ENCODE results near the gene TET1. TPM values are rescaled to one million over a fixed set of nuclear protein-coding genes. Genes with fewer than 3 reads are reported as not detected.
"Not testable (repeated sequence)": the region's sequence is repeated elsewhere in the genome, so short reads cannot be mapped to it uniquely, and the experiment has no call there.

TET1 gene
- total RNA-seq, 2 experiments from 2014 or later: 3.3 to 3.4 TPM

GRCh38 chr10:68700197-68700596 is 140.1 kb downstream of the TET1 start:
- ChIA-PET CTCF (ENCODE audit: unreplicated experiment) (no interaction called here), POLR2A (interaction anchor here (0.6 kb wide), 1 partner anchor 150 kb away, joined by 3 read pairs; no protein-coding TSS in a partner anchor)
- Histone ChIP-seq H3K9me3 (ENCODE audit: low read length) (no peaks in the 10 kb centered on the region), H3K4me1 (ENCODE audit: insufficient read depth, low read length, poor library complexity, severe bottlenecking) (no peaks in the 10 kb centered on the region), H3K4me3 (ENCODE audit: low read depth, low read length, poor library complexity, severe bottlenecking) (no peak overlapping the region), H3K9me2 (ENCODE audit: insufficient read depth, low read length) (no peaks in the 10 kb centered on the region), H3K27ac (ENCODE audit: low read depth, low read length, poor library complexity, severe bottlenecking) (no peak overlapping the region), H3K79me2 (ENCODE audit: insufficient read depth, low read depth, low read length) (no peaks in the 10 kb centered on the region), H4K20me1 (ENCODE audit: insufficient read depth, low read length) (no peaks in the 10 kb centered on the region; the same call in 1 of the 2 replicates), H2AFZ (ENCODE audit: low read length) (no peak overlapping the region), H3K36me3 (ENCODE audit: insufficient read depth, low read length) (no peaks in the 10 kb centered on the region), H3K4me2 (ENCODE audit: low read length) (no peak overlapping the region)
- no peak for TF ChIP-seq CTCF (conservative IDR thresholded peaks at IDR 0.05; ENCODE audit: low read length)
- TF ChIP-seq EZH2phosphoT487 (IDR thresholded peaks at IDR 0.05; ENCODE audit: borderline replicate concordance, low read depth, low read length): no peak
- intact Hi-C loops (cut with micrococcal nuclease; ENCODE audit: unreplicated experiment): loop anchor here (10.0 kb wide), 1 partner anchor 185 kb away; no protein-coding TSS in a partner anchor
- no TSS peak for BruUV-seq (replicated peaks)
- DNase-seq (ENCODE audit: low spot score): no peak

DNA sequence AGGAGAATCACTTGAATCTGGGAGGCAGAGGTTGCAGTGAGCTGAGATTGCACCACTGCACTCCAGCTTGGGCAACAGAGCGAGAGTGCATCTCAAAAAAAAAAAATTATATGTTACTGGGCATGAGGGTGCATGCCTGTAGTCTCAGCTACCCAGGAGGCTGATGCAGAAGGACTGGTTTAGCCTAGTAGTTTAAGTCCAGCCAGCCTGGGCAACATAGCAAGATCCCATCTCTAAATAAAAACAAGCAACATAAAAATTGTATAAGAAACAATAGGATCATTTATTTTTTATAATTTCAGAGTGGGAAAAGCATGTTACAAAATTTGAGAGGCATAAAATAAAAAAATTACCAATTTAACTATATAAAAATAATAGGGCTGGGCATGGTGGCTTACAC is 145.4 kb downstream of the TET1 start:
- no peaks in the 10 kb centered on the region for H3K4me1 ChIP-seq (ENCODE audit: insufficient read depth, low read length, poor library complexity, severe bottlenecking)
- H3K4me2 ChIP-seq (ENCODE audit: low read length): no peak overlapping the region
- no peak overlapping the region for H2AFZ ChIP-seq (ENCODE audit: low read length)
- H3K27ac ChIP-seq (ENCODE audit: low read depth, low read length, poor library complexity, severe bottlenecking): no peak overlapping the region
- POLR2A ChIA-PET: no interaction called here
- TF ChIP-seq CTCF (conservative IDR thresholded peaks at IDR 0.05; ENCODE audit: low read length) (no peak), EZH2phosphoT487 (IDR thresholded peaks at IDR 0.05; ENCODE audit: borderline replicate concordance, low read depth, low read length) (no peak)
- H3K9me3 ChIP-seq (ENCODE audit: low read length): no peaks in the 10 kb centered on the region
- no peaks in the 10 kb centered on the region for H3K9me2 ChIP-seq (ENCODE audit: insufficient read depth, low read length)
- intact Hi-C loops (cut with micrococcal nuclease; ENCODE audit: unreplicated experiment): loop anchor here (10.0 kb wide), 1 partner anchor 179 kb away; no protein-coding TSS in a partner anchor
- BruUV-seq (replicated peaks): no TSS peak
- H4K20me1 ChIP-seq (ENCODE audit: insufficient read depth, low read length): no peaks in the 10 kb centered on the region
- DNase-seq (ENCODE audit: low spot score): no peak
- no peaks in the 10 kb centered on the region for H3K36me3 ChIP-seq (ENCODE audit: insufficient read depth, low read length)
- H3K4me3 ChIP-seq (ENCODE audit: low read depth, low read length, poor library complexity, severe bottlenecking): no peak overlapping the region
- no peaks in the 10 kb centered on the region for H3K79me2 ChIP-seq (ENCODE audit: insufficient read depth, low read depth, low read length)
- CTCF ChIA-PET (ENCODE audit: unreplicated experiment): no interaction called here

DNA sequence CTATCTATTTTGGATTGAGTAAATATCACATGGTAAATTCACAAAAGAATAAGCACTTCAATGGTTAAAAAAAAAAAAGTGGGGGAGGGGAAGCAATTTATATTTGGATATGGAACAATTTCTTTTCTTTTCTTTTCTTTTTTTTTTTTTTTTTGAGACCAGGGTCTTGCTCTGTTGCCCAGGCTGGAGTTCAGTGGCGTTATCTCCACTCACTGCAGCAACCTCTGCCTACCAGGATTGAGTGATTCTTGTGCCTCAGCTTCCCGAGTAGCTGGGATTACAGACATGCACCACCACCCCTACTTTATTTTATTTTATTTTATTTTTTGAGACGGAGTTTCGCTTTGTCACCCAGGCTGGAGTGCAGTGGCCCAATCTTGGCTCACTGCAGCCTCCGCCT is 148.8 kb downstream of the TET1 start:
- BruUV-seq (replicated peaks); H3K9me3 ChIP-seq (ENCODE audit: low read length); H4K20me1 ChIP-seq (ENCODE audit: insufficient read depth, low read length); H3K27ac ChIP-seq (ENCODE audit: low read depth, low read length, poor library complexity, severe bottlenecking); H3K9me2 ChIP-seq (ENCODE audit: insufficient read depth, low read length); H3K36me3 ChIP-seq (ENCODE audit: insufficient read depth, low read length); H3K4me2 ChIP-seq (ENCODE audit: low read length); H3K79me2 ChIP-seq (ENCODE audit: insufficient read depth, low read depth, low read length); H3K4me1 ChIP-seq (ENCODE audit: insufficient read depth, low read length, poor library complexity, severe bottlenecking); DNase-seq (ENCODE audit: low spot score); H2AFZ ChIP-seq (ENCODE audit: low read length); H3K4me3 ChIP-seq (ENCODE audit: low read depth, low read length, poor library complexity, severe bottlenecking); CTCF ChIA-PET (ENCODE audit: unreplicated experiment): not testable (repeated sequence)
- POLR2A ChIA-PET: interaction anchor here (0.6 to 1.0 kb wide), 5 partner anchors 279 to 1444 kb away, joined by 5 to 8 read pairs (median 8); no protein-coding TSS in a partner anchor
- intact Hi-C loops (cut with micrococcal nuclease; ENCODE audit: unreplicated experiment): loop anchor here (10.0 kb wide), 1 partner anchor 176 kb away; no protein-coding TSS in a partner anchor

GRCh38 chr10:68713065-68713464 is 152.9 kb downstream of the TET1 start:
- POLR2A ChIA-PET: interaction anchor here (0.7 kb wide), 1 partner anchor 456 kb away, joined by 3 read pairs; no protein-coding TSS in a partner anchor
- not testable (repeated sequence) for BruUV-seq (replicated peaks)

More at GRCh38 chr10:68713065-68713464, 152.9 kb downstream of the TET1 start:
- H3K79me2 ChIP-seq (ENCODE audit: insufficient read depth, low read depth, low read length); CTCF ChIA-PET (ENCODE audit: unreplicated experiment); H3K27ac ChIP-seq (ENCODE audit: low read depth, low read length, poor library complexity, severe bottlenecking); H3K9me2 ChIP-seq (ENCODE audit: insufficient read depth, low read length); DNase-seq (ENCODE audit: low spot score); H3K4me3 ChIP-seq (ENCODE audit: low read depth, low read length, poor library complexity, severe bottlenecking); H3K36me3 ChIP-seq (ENCODE audit: insufficient read depth, low read length); H3K4me1 ChIP-seq (ENCODE audit: insufficient read depth, low read length, poor library complexity, severe bottlenecking); H3K4me2 ChIP-seq (ENCODE audit: low read length); H3K9me3 ChIP-seq (ENCODE audit: low read length); H2AFZ ChIP-seq (ENCODE audit: low read length); intact Hi-C loops (cut with micrococcal nuclease; ENCODE audit: unreplicated experiment); H4K20me1 ChIP-seq (ENCODE audit: insufficient read depth, low read length): not testable (repeated sequence)
